IPS-15b (cell line): ENCODE results near the gene SENP7.
A peak's percentile ranks its signal among the peaks of the same experiment; 100 is the strongest.
"Not testable (repeated sequence)": the region's sequence is repeated elsewhere in the genome, so short reads cannot be mapped to it uniquely, and the experiment has no call there.

Experiments used
- H3K27me3 ChIP-seq: one replicate; pipeline ENCODE4 v1.6.1; 2013; ENCODE audit warnings: low read length; ENCODE audit not compliant: control insufficient read depth, insufficient read depth
- H3K36me3 ChIP-seq: one replicate; pipeline ENCODE4 v1.6.1; 2013; ENCODE audit warnings: low read length; ENCODE audit not compliant: control insufficient read depth, insufficient read depth
- H3K4me1 ChIP-seq: one replicate; pipeline ENCODE4 v1.6.1; 2013; ENCODE audit warnings: mild to moderate bottlenecking, low read length; ENCODE audit not compliant: control insufficient read depth, insufficient read depth
- H3K4me3 ChIP-seq: one replicate; pipeline ENCODE4 v1.5.1; 2013; ENCODE audit warnings: low read depth, low read length
- H3K9ac ChIP-seq: one replicate; pipeline ENCODE4 v1.6.1; 2013; ENCODE audit warnings: low read depth, mild to moderate bottlenecking, low read length
- H3K9me3 ChIP-seq: one replicate; pipeline ENCODE4 v1.6.1; 2013; ENCODE audit warnings: mild to moderate bottlenecking, low read length; ENCODE audit not compliant: control insufficient read depth, insufficient read depth

Gene SENP7

GRCh38 chr3:101513419-101513986 lies 491 bp upstream of the SENP7 start:
- no peaks in the 10 kb centered on the region for H3K9me3 ChIP-seq

GRCh38 chr3:101512396-101512645 lies 691 bp downstream of the SENP7 start:
- H3K36me3 ChIP-seq, result no peaks in the 10 kb centered on the region
- H3K4me3 ChIP-seq, result peak overlapping the region; percentile 85
- H3K9me3 ChIP-seq, result no peaks in the 10 kb centered on the region

More at GRCh38 chr3:101513419-101513986, 491 bp upstream of the SENP7 start:
- H3K4me3 ChIP-seq, result peak overlapping the region; percentile 85
- no peaks in the 10 kb centered on the region for H3K27me3 ChIP-seq
- H3K9ac ChIP-seq, result peak overlapping the region; percentile 9
- no peaks in the 10 kb centered on the region for H3K36me3 ChIP-seq
- peaks cover 3% of the 10 kb centered on the region for H3K4me1 ChIP-seq

GRCh38 chr3:101509811-101510210 lies 3.2 kb downstream of the SENP7 start:
- H3K27me3 ChIP-seq, result no peaks in the 10 kb centered on the region
- no peaks in the 10 kb centered on the region for H3K36me3 ChIP-seq
- H3K9me3 ChIP-seq, result no peaks in the 10 kb centered on the region
- H3K4me3 ChIP-seq, result no peak overlapping the region
- no peaks in the 10 kb centered on the region for H3K4me1 ChIP-seq
- no peak overlapping the region for H3K9ac ChIP-seq

More at GRCh38 chr3:101512396-101512645, 691 bp downstream of the SENP7 start:
- Histone ChIP-seq H3K9ac (peak overlapping the region; percentile 38), H3K4me1 (no peaks in the 10 kb centered on the region), H3K27me3 (no peaks in the 10 kb centered on the region)

- Histone ChIP-seq H3K4me1 (no peaks in the 10 kb centered on the region), H3K9me3 (no peaks in the 10 kb centered on the region), H3K4me3 (no peak overlapping the region), H3K9ac (no peak overlapping the region), H3K27me3 (no peaks in the 10 kb centered on the region), H3K36me3 (no peaks in the 10 kb centered on the region)
Observed at GRCh38 chr3:101509281-101509680, 3.7 kb downstream of the SENP7 start.

GRCh38 chr3:101501783-101502182 lies 11.2 kb downstream of the SENP7 start:
- H3K27me3 ChIP-seq, result no peaks in the 10 kb centered on the region
- no peak overlapping the region for H3K4me3 ChIP-seq
- H3K9ac ChIP-seq, result no peak overlapping the region
- no peaks in the 10 kb centered on the region for H3K36me3 ChIP-seq
- no peaks in the 10 kb centered on the region for H3K9me3 ChIP-seq
- no peaks in the 10 kb centered on the region for H3K4me1 ChIP-seq

GRCh38 chr3:101500208-101500607 lies 12.8 kb downstream of the SENP7 start:
- H3K4me3 ChIP-seq, result no peak overlapping the region
- H3K4me1 ChIP-seq, result no peaks in the 10 kb centered on the region
- no peaks in the 10 kb centered on the region for H3K36me3 ChIP-seq
- no peaks in the 10 kb centered on the region for H3K9me3 ChIP-seq
- H3K9ac ChIP-seq, result no peak overlapping the region
- H3K27me3 ChIP-seq, result no peaks in the 10 kb centered on the region

- H3K9ac ChIP-seq, result no peak overlapping the region
- H3K4me3 ChIP-seq, result no peak overlapping the region
- H3K9me3 ChIP-seq, result no peaks in the 10 kb centered on the region
- H3K36me3 ChIP-seq, result no peaks in the 10 kb centered on the region
- no peaks in the 10 kb centered on the region for H3K27me3 ChIP-seq
- no peaks in the 10 kb centered on the region for H3K4me1 ChIP-seq
Observed at GRCh38 chr3:101497803-101498202, 15.2 kb downstream of the SENP7 start.

- H3K4me3 ChIP-seq, result no peak overlapping the region
- no peaks in the 10 kb centered on the region for H3K4me1 ChIP-seq
- H3K9me3 ChIP-seq, result no peaks in the 10 kb centered on the region
- no peaks in the 10 kb centered on the region for H3K27me3 ChIP-seq
- H3K9ac ChIP-seq, result no peak overlapping the region
- H3K36me3 ChIP-seq, result no peaks in the 10 kb centered on the region
Observed at GRCh38 chr3:101495552-101495951, 17.5 kb downstream of the SENP7 start.

GRCh38 chr3:101484805-101485620 lies 28.0 kb downstream of the SENP7 start:
- Histone ChIP-seq H3K4me1 (no peaks in the 10 kb centered on the region), H3K9me3 (no peaks in the 10 kb centered on the region), H3K27me3 (no peaks in the 10 kb centered on the region), H3K4me3 (no peak overlapping the region), H3K9ac (no peak overlapping the region), H3K36me3 (no peaks in the 10 kb centered on the region)

- no peaks in the 10 kb centered on the region for H3K36me3 ChIP-seq
- no peak overlapping the region for H3K9ac ChIP-seq
- H3K4me1 ChIP-seq, result no peaks in the 10 kb centered on the region
- H3K9me3 ChIP-seq, result no peaks in the 10 kb centered on the region
- no peak overlapping the region for H3K4me3 ChIP-seq
- H3K27me3 ChIP-seq, result no peaks in the 10 kb centered on the region
Observed at GRCh38 chr3:101478980-101479379, 34.0 kb downstream of the SENP7 start.

- H3K4me1 ChIP-seq, result not testable (repeated sequence)
Observed at GRCh38 chr3:101474841-101475552, 38.0 kb downstream of the SENP7 start.

GRCh38 chr3:101468676-101469075 lies 44.3 kb downstream of the SENP7 start:
- not testable (repeated sequence) for H3K36me3 ChIP-seq, H3K27me3 ChIP-seq, H3K9me3 ChIP-seq, H3K4me1 ChIP-seq, H3K9ac ChIP-seq, H3K4me3 ChIP-seq

More at GRCh38 chr3:101474841-101475552, 38.0 kb downstream of the SENP7 start:
- H3K9ac ChIP-seq, H3K27me3 ChIP-seq, H3K9me3 ChIP-seq, H3K36me3 ChIP-seq, H3K4me3 ChIP-seq: not testable (repeated sequence)
